Prostate gland (tissue), 2 donors: ENCODE measurements around the gene TMED4. TPM values are rescaled to one million over a fixed set of nuclear protein-coding genes. Genes with fewer than 3 reads are reported as not detected.

ENCODE experiments used
- DNase-seq: peaks from one replicate; pipeline ENCODE4 v3.0.0-alpha.2; 2019; ENCODE audit warnings: low spot score
- H3K27ac ChIP-seq, 2 donors: fragments of 200-600 bp; sonication (generic); 2 replicates each; pipeline ENCODE4 v1.5.1; 2017 to 2019
- H3K27me3 ChIP-seq: fragments of 200-600 bp; sonication (generic); replicated peaks from 2 replicates; pipeline ENCODE4 v1.5.1; 2019; ENCODE audit not compliant: insufficient read depth
- H3K36me3 ChIP-seq, 2 donors: fragments of 200-600 bp; sonication (generic); 1 replicate in 1 of 2; 2 replicates in 1 of 2; pipeline versions ENCODE4 v1.5.1 to v1.8.1; 2017 to 2019
- H3K4me1 ChIP-seq: fragments of 200-600 bp; sonication (generic); replicated peaks from 2 replicates; pipeline ENCODE4 v1.5.1; 2019
- H3K4me3 ChIP-seq, 2 donors: fragments of 200-600 bp; sonication (generic); 2 replicates each; pipeline ENCODE4 v1.5.1; 2017 to 2019
- H3K9me3 ChIP-seq: fragments of 200-600 bp; sonication (generic); 2 replicates; pipeline ENCODE4 v1.5.1; 2017
- CTCF ChIP-seq, 4 experiments: fragments of 200-600 bp in 2 of 4; fragments of 450-650 bp in 2 of 4; sonication (generic) in 2 of 4; IDR thresholded peaks; 1 replicate in 3 of 4; 2 replicates in 1 of 4; pipeline ENCODE4 v1.5.1; 2016 to 2019; ENCODE audit warnings: antibody characterized with exemption in 4 of 4, mild to moderate bottlenecking in 2 of 4, moderate library complexity in 2 of 4
- POLR2A ChIP-seq: fragments of 450-650 bp; IDR thresholded peaks from one replicate; pipeline ENCODE4 v1.6.1; 2016; ENCODE audit warnings: antibody characterized with exemption, mild to moderate bottlenecking
- POLR2AphosphoS5 ChIP-seq: sonication (generic); formaldehyde crosslinking; IDR thresholded peaks from one replicate; pipeline ENCODE4 v1.6.1; 2017; ENCODE audit warnings: antibody characterized with exemption
- WGBS: methylation state at CpG from one replicate; pipeline ENCODE4 v1.1.5; 2018; 5-methylcytosine and 5-hydroxymethylcytosine counted together
- intact Hi-C: fragments of 100-400 bp; cut with DNase I; formaldehyde crosslinking; loops from one replicate; pipeline ENCODE4 v1.14.2; 2022
- total RNA-seq, 2 donors: library from RNA; depleted of rRNA; stranded (reverse); fragments of >200 nt; gene quantifications; one replicate each; pipeline ENCODE4 v1.1.0, GENCODE V29; 2016

The TMED4 gene
- total RNA-seq, 2 donors from 2014 or later = 227 to 243 TPM

- no peaks in the 10 kb centered on the region for H3K9me3 ChIP-seq
- H3K27ac ChIP-seq = no peak overlapping the region
- 91% methylated on average over 5 of the region's 5 CpGs for WGBS
- H3K4me3 ChIP-seq = no peak overlapping the region
- TF ChIP-seq CTCF (IDR thresholded peaks at IDR 0.05) = no peak
- TF ChIP-seq POLR2AphosphoS5 = no peak
- TF ChIP-seq POLR2A = no peak
- no peaks in the 10 kb centered on the region for H3K27me3 ChIP-seq
- DNase-seq = no peak
- peaks cover 6% of the 10 kb centered on the region for H3K4me1 ChIP-seq
- no peaks in the 10 kb centered on the region for H3K36me3 ChIP-seq
- intact Hi-C loops = no loop called here
Observed at GRCh38 chr7:44621750-44622103, 39.7 kb upstream of the TMED4 start.

GRCh38 chr7:44621034-44621749, 39.2 kb upstream of the TMED4 start:
- no peaks in the 10 kb centered on the region for H3K27me3 ChIP-seq
- no peak for TF ChIP-seq CTCF (IDR thresholded peaks at IDR 0.05)
- no peak for TF ChIP-seq POLR2A
- TF ChIP-seq POLR2AphosphoS5 = no peak
- H3K36me3 ChIP-seq = no peaks in the 10 kb centered on the region
- DNase-seq = no peak
- H3K9me3 ChIP-seq = no peaks in the 10 kb centered on the region
- intact Hi-C loops = no loop called here
- H3K4me1 ChIP-seq = peaks cover 6% of the 10 kb centered on the region
- WGBS = 88% methylated on average over 11 of the region's 11 CpGs
- no peak overlapping the region for H3K27ac ChIP-seq
- no peak overlapping the region for H3K4me3 ChIP-seq

- Histone ChIP-seq H3K27me3 (no peaks in the 10 kb centered on the region), H3K27ac (no peak overlapping the region), H3K9me3 (no peaks in the 10 kb centered on the region), H3K36me3 (no peaks in the 10 kb centered on the region), H3K4me3 (no peak overlapping the region), H3K4me1 (peaks cover 6% of the 10 kb centered on the region)
- 29% methylated on average over 3 of the region's 3 CpGs for WGBS
- no peak for DNase-seq
- intact Hi-C loops = no loop called here
- TF ChIP-seq POLR2AphosphoS5 (peak; percentile 25), CTCF (IDR thresholded peaks at IDR 0.05) (no peak)
Observed at GRCh38 chr7:44618753-44619152, 36.7 kb upstream of the TMED4 start.

- no peak overlapping the region for H3K4me3 ChIP-seq
- no peaks in the 10 kb centered on the region for H3K9me3 ChIP-seq
- 87% methylated on average over 1 of the region's 1 CpG for WGBS
- no peaks in the 10 kb centered on the region for H3K27me3 ChIP-seq
- TF ChIP-seq POLR2A (no peak), POLR2AphosphoS5 (no peak), CTCF (IDR thresholded peaks at IDR 0.05) (no peak)
- intact Hi-C loops = no loop called here
- no peaks in the 10 kb centered on the region for H3K36me3 ChIP-seq
- DNase-seq = no peak
- no peak overlapping the region for H3K27ac ChIP-seq
- H3K4me1 ChIP-seq = peaks cover 6% of the 10 kb centered on the region
Observed at GRCh38 chr7:44618045-44618444, 36.0 kb upstream of the TMED4 start.

GRCh38 chr7:44617225-44617890, 35.3 kb upstream of the TMED4 start:
- peaks cover 6% of the 10 kb centered on the region for H3K4me1 ChIP-seq
- H3K27ac ChIP-seq = no peak overlapping the region
- no peaks in the 10 kb centered on the region for H3K36me3 ChIP-seq
- no peak for DNase-seq
- intact Hi-C loops = no loop called here
- H3K9me3 ChIP-seq = no peaks in the 10 kb centered on the region
- WGBS = 62% methylated on average over 2 of the region's 2 CpGs
- TF ChIP-seq CTCF (IDR thresholded peaks at IDR 0.05) = no peak
- no peak for TF ChIP-seq POLR2A
- TF ChIP-seq POLR2AphosphoS5 = no peak
- no peaks in the 10 kb centered on the region for H3K27me3 ChIP-seq
- no peak overlapping the region for H3K4me3 ChIP-seq
